ENCODE data around the gene MFSD6.

DNA sequence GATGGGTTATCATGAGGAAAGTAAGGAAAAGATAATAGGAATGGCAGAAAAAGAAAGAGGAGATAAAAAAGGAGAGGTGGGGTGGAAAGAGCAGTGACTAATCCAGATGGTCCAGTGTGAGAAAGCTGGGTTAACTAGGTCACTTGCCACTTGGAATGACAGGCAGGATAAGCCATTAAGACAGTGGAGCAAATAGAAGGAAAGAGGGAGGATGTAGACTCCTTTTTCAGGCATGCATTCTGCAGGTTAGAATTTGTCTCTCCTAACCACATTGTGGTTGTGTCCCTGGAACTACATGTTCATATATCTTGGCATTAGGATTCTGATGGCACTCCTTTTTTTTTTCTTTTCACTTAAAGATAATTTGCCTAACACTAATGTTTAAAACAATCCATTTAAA lies 139.7 kb downstream of the MFSD6 start:
- TF ChIP-seq HMGA2 (CRISPR knock-in tag; IDR thresholded peaks at IDR 0.05): no peak
- TF ChIP-seq NR1H2 (CRISPR knock-in tag; IDR thresholded peaks at IDR 0.05): no peak
- TF ChIP-seq CTCF (IDR thresholded peaks at IDR 0.05): no peak
- no peak for TF ChIP-seq FOXP1 (CRISPR knock-in tag; IDR thresholded peaks at IDR 0.05; ENCODE audit: borderline replicate concordance)
- no peak for TF ChIP-seq ZBTB21 (CRISPR knock-in tag; IDR thresholded peaks at IDR 0.05; ENCODE audit: borderline replicate concordance)
- no peak for TF ChIP-seq CBFB (CRISPR knock-in tag; IDR thresholded peaks at IDR 0.05; ENCODE audit: low read depth)
- TF ChIP-seq, protein P1, sequence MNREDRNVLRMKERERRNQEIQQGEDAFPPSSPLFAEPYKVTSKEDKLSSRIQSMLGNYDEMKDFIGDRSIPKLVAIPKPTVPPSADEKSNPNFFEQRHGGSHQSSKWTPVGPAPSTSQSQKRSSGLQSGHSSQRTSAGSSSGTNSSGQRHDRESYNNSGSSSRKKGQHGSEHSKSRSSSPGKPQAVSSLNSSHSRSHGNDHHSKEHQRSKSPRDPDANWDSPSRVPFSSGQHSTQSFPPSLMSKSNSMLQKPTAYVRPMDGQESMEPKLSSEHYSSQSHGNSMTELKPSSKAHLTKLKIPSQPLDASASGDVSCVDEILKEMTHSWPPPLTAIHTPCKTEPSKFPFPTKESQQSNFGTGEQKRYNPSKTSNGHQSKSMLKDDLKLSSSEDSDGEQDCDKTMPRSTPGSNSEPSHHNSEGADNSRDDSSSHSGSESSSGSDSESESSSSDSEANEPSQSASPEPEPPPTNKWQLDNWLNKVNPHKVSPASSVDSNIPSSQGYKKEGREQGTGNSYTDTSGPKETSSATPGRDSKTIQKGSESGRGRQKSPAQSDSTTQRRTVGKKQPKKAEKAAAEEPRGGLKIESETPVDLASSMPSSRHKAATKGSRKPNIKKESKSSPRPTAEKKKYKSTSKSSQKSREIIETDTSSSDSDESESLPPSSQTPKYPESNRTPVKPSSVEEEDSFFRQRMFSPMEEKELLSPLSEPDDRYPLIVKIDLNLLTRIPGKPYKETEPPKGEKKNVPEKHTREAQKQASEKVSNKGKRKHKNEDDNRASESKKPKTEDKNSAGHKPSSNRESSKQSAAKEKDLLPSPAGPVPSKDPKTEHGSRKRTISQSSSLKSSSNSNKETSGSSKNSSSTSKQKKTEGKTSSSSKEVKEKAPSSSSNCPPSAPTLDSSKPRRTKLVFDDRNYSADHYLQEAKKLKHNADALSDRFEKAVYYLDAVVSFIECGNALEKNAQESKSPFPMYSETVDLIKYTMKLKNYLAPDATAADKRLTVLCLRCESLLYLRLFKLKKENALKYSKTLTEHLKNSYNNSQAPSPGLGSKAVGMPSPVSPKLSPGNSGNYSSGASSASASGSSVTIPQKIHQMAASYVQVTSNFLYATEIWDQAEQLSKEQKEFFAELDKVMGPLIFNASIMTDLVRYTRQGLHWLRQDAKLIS (CRISPR knock-in tag; IDR thresholded peaks at IDR 0.05; ENCODE audit: borderline replicate concordance): no peak
- no peak for TF ChIP-seq MYBL2 (CRISPR knock-in tag; IDR thresholded peaks at IDR 0.05)
- TF ChIP-seq CREB1 (CRISPR knock-in tag; IDR thresholded peaks at IDR 0.05): no peak
- TF ChIP-seq, protein P2, sequence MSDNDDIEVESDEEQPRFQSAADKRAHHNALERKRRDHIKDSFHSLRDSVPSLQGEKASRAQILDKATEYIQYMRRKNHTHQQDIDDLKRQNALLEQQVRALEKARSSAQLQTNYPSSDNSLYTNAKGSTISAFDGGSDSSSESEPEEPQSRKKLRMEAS (CRISPR knock-in tag; IDR thresholded peaks at IDR 0.05): no peak
- TF ChIP-seq NR2C2 (CRISPR knock-in tag; IDR thresholded peaks at IDR 0.05): no peak
